Osteoblast (primary cell): ENCODE measurements around the gene CD300A. TPM values are rescaled to one million over a fixed set of nuclear protein-coding genes. Genes with fewer than 3 reads are reported as not detected.

Experiments
- DNase-seq: peaks from one replicate; pipeline ENCODE4 v3.0.0; 2011; ENCODE audit warnings: low spot score, mixed read lengths; ENCODE audit not compliant: insufficient read length; ENCODE audit errors: missing footprints
- H2AFZ ChIP-seq: 2 replicates; pipeline ENCODE4 v1.6.0; 2011; ENCODE audit warnings: mild to moderate bottlenecking, low read length
- H3K27ac ChIP-seq: 2 replicates; pipeline ENCODE4 v1.5.1; 2011; ENCODE audit warnings: mild to moderate bottlenecking, low read depth, low read length, moderate library complexity
- H3K27me3 ChIP-seq: 2 replicates; pipeline ENCODE4 v1.6.0; 2012; ENCODE audit warnings: mild to moderate bottlenecking, control low read depth, inconsistent platforms, low read length, moderate library complexity; ENCODE audit not compliant: insufficient read depth
- H3K36me3 ChIP-seq: 2 replicates; pipeline ENCODE4 v1.5.1; 2011; ENCODE audit warnings: mild to moderate bottlenecking, low read length, control low read depth, moderate library complexity; ENCODE audit not compliant: insufficient read depth
- H3K4me1 ChIP-seq: 2 replicates; pipeline ENCODE4 v1.5.1; 2011; ENCODE audit warnings: mild to moderate bottlenecking, low read length, control low read depth, moderate library complexity; ENCODE audit not compliant: insufficient read depth
- H3K4me2 ChIP-seq: 2 replicates; pipeline ENCODE4 v1.6.0; 2011; ENCODE audit warnings: mild to moderate bottlenecking, low read length; ENCODE audit not compliant: insufficient read depth
- H3K4me3 ChIP-seq: fragments of 200-600 bp; sonication (generic); 3 replicates; pipeline ENCODE4 v1.5.1; 2012; ENCODE audit warnings: mild to moderate bottlenecking, low read length, inconsistent platforms; ENCODE audit not compliant: insufficient read depth
- H3K79me2 ChIP-seq: 2 replicates; pipeline ENCODE4 v1.6.0; 2012; ENCODE audit warnings: mild to moderate bottlenecking, low read length, control low read depth, inconsistent platforms; ENCODE audit not compliant: insufficient read depth
- H3K9me3 ChIP-seq: 2 replicates; pipeline ENCODE4 v1.5.1; 2011; ENCODE audit warnings: low read depth, low read length, control low read depth
- H4K20me1 ChIP-seq: 2 replicates; pipeline ENCODE4 v1.6.0; 2012; ENCODE audit warnings: mild to moderate bottlenecking, low read length, control low read depth; ENCODE audit not compliant: insufficient read depth
- total RNA-seq: library from RNA; depleted of rRNA; stranded (reverse); fragments of >200 nt; gene quantifications from 2 replicates; pipeline ENCODE4 v1.2.3, GENCODE V29; 2012
- TF ChIP-seq, protein P1 (sequence below): IDR thresholded peaks from 2 replicates; pipeline ENCODE4 v1.5.1; 2011; ENCODE audit warnings: mild to moderate bottlenecking, low read depth, low read length, moderate library complexity; ENCODE audit errors: extremely low read depth

CD300A gene
- total RNA-seq, 1 donor: not detected

- no peak overlapping the region for H2AFZ ChIP-seq
- peak overlapping the region; percentile 53 for H3K4me2 ChIP-seq
- no peaks in the 10 kb centered on the region for H3K9me3 ChIP-seq
- TF ChIP-seq, protein P1, sequence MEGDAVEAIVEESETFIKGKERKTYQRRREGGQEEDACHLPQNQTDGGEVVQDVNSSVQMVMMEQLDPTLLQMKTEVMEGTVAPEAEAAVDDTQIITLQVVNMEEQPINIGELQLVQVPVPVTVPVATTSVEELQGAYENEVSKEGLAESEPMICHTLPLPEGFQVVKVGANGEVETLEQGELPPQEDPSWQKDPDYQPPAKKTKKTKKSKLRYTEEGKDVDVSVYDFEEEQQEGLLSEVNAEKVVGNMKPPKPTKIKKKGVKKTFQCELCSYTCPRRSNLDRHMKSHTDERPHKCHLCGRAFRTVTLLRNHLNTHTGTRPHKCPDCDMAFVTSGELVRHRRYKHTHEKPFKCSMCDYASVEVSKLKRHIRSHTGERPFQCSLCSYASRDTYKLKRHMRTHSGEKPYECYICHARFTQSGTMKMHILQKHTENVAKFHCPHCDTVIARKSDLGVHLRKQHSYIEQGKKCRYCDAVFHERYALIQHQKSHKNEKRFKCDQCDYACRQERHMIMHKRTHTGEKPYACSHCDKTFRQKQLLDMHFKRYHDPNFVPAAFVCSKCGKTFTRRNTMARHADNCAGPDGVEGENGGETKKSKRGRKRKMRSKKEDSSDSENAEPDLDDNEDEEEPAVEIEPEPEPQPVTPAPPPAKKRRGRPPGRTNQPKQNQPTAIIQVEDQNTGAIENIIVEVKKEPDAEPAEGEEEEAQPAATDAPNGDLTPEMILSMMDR: no peak
- H3K36me3 ChIP-seq: no peaks in the 10 kb centered on the region
- H3K4me3 ChIP-seq: no peak overlapping the region
- no peak overlapping the region for H3K27ac ChIP-seq
- no peaks in the 10 kb centered on the region for H3K79me2 ChIP-seq
- no peaks in the 10 kb centered on the region for H4K20me1 ChIP-seq
- peak; percentile 85 for DNase-seq
- no peaks in the 10 kb centered on the region for H3K4me1 ChIP-seq
- peaks cover 35% of the 10 kb centered on the region for H3K27me3 ChIP-seq
Measured at GRCh38 chr17:74429604-74430384, 36.6 kb upstream of the CD300A start.

GRCh38 chr17:74430385-74430705, 36.1 kb upstream of the CD300A start:
- no peaks in the 10 kb centered on the region for H3K36me3 ChIP-seq
- H3K79me2 ChIP-seq: no peaks in the 10 kb centered on the region
- no peak overlapping the region for H3K27ac ChIP-seq
- no peaks in the 10 kb centered on the region for H4K20me1 ChIP-seq
- H3K27me3 ChIP-seq: peaks cover 34% of the 10 kb centered on the region
- peak overlapping the region; percentile 53 for H3K4me2 ChIP-seq
- H3K4me3 ChIP-seq: peak overlapping the region; percentile 46
- no peaks in the 10 kb centered on the region for H3K4me1 ChIP-seq
- TF ChIP-seq, protein P1: no peak
- no peaks in the 10 kb centered on the region for H3K9me3 ChIP-seq
- DNase-seq: no peak
- no peak overlapping the region for H2AFZ ChIP-seq

GRCh38 chr17:74430706-74431567, 35.5 kb upstream of the CD300A start:
- peak overlapping the region; percentile 46 for H3K4me3 ChIP-seq
- H3K9me3 ChIP-seq: no peaks in the 10 kb centered on the region
- DNase-seq: peak; percentile 96
- no peaks in the 10 kb centered on the region for H3K36me3 ChIP-seq
- H3K27me3 ChIP-seq: peaks cover 29% of the 10 kb centered on the region
- H3K4me2 ChIP-seq: peak overlapping the region; percentile 53
- H3K79me2 ChIP-seq: no peaks in the 10 kb centered on the region
- H3K27ac ChIP-seq: no peak overlapping the region
- H4K20me1 ChIP-seq: no peaks in the 10 kb centered on the region
- TF ChIP-seq, protein P1: no peak
- no peak overlapping the region for H2AFZ ChIP-seq
- no peaks in the 10 kb centered on the region for H3K4me1 ChIP-seq
